OCI-LY7 (cell line): ENCODE data around the gene OR6J1.

ENCODE experiments used
- EZH2phosphoT487 ChIP-seq: fragments of 200-600 bp; sonication (generic); IDR thresholded peaks from 2 replicates; pipeline ENCODE4 v1.6.1; 2018; ENCODE audit warnings: low read depth, borderline replicate concordance, mild to moderate bottlenecking, mixed run types, antibody characterized with exemption, low read length, moderate library complexity, mixed read lengths
- TF ChIP-seq, protein P1 (sequence below): fragments of 200-600 bp; sonication (generic); conservative IDR thresholded peaks from 2 replicates; pipeline ENCODE4 v1.5.1; 2014; ENCODE audit warnings: mild to moderate bottlenecking, antibody characterized with exemption, low read length, moderate library complexity, mixed read lengths

DNA sequence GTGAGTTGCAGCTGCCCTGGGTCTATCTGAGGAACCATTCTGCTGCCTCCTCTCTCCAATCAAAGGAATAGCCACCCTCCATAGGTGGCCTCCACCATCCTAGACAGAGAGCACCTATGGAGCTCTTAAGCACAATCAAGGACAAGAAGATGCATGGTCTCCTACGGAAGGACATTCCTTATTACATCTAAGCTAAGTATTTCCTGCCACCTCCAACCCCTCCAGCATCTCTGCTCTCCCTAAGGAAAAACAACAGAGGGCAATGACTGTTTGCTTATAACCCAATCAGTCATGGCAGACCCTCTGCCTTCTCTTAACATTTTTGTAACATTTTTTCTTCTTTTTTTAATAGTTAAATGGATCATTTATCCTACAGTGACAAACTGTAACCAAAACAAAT, 14.8 kb upstream of the OR6J1 start:
- TF ChIP-seq, protein P1, sequence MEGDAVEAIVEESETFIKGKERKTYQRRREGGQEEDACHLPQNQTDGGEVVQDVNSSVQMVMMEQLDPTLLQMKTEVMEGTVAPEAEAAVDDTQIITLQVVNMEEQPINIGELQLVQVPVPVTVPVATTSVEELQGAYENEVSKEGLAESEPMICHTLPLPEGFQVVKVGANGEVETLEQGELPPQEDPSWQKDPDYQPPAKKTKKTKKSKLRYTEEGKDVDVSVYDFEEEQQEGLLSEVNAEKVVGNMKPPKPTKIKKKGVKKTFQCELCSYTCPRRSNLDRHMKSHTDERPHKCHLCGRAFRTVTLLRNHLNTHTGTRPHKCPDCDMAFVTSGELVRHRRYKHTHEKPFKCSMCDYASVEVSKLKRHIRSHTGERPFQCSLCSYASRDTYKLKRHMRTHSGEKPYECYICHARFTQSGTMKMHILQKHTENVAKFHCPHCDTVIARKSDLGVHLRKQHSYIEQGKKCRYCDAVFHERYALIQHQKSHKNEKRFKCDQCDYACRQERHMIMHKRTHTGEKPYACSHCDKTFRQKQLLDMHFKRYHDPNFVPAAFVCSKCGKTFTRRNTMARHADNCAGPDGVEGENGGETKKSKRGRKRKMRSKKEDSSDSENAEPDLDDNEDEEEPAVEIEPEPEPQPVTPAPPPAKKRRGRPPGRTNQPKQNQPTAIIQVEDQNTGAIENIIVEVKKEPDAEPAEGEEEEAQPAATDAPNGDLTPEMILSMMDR: no peak
- no peak for TF ChIP-seq EZH2phosphoT487
